Caco-2 (cell line): ENCODE measurements around the gene KRTAP5-2. TPM values are rescaled to one million over a fixed set of nuclear protein-coding genes. Genes with fewer than 3 reads are reported as not detected.

Experiments
- BruUV-seq: library from RNA; stranded (reverse); fragments of 400-500 nt; replicated peaks from 2 replicates; lab custom pipeline; 2021; lab: Mats Ljungman, UMichigan
- CTCF ChIA-PET: fragments of 300-600 bp; sonication (Branson Sonifier 250); formaldehyde crosslinking; loops from one replicate; lab custom pipeline; 2022; ENCODE audit warnings: antibody characterized with exemption; lab: Charles Lee
- POLR2A ChIA-PET: fragments of 300-600 bp; sonication (Branson Sonifier 250); formaldehyde crosslinking; loops from one replicate; lab custom pipeline; 2022; ENCODE audit warnings: antibody characterized with exemption; lab: Charles Lee
- DNase-seq, 2 experiments: peaks; one replicate each; pipeline versions ENCODE4 v3.0.0 to v3.0.0-alpha.2; 2020 to 2022
- H3K27me3 ChIP-seq: replicated peaks from 2 replicates; pipeline ENCODE4 v1.6.0; 2011; ENCODE audit warnings: low read length; ENCODE audit not compliant: control insufficient read depth, insufficient read depth
- H3K36me3 ChIP-seq: 2 replicates; pipeline ENCODE4 v1.5.1; 2011; ENCODE audit warnings: low read length; ENCODE audit not compliant: control insufficient read depth, insufficient read depth
- H3K4me1 ChIP-seq: fragments of 250-450 bp; sonication (Bioruptor Pico); 2 replicates; pipeline ENCODE4 v1.5.1; 2020; ENCODE audit warnings: mild to moderate bottlenecking
- H3K4me3 ChIP-seq: 2 replicates; pipeline ENCODE4 v1.5.1; 2011; ENCODE audit warnings: low read depth, mild to moderate bottlenecking, control low read depth, low read length
- H3K9me3 ChIP-seq: fragments of 250-450 bp; sonication (Bioruptor Pico); 2 replicates; pipeline ENCODE4 v1.5.1; 2020; ENCODE audit warnings: mild to moderate bottlenecking, moderate library complexity
- H3K27ac Mint-ChIP-seq: one replicate; pipeline ENCODE4 v1.8.0; 2022; ENCODE audit warnings: mixed read lengths; ENCODE audit not compliant: unreplicated experiment
- H3K27me3 Mint-ChIP-seq: one replicate; pipeline ENCODE4 v1.8.0; 2022; ENCODE audit warnings: mixed read lengths; ENCODE audit not compliant: insufficient read depth, unreplicated experiment
- H3K36me3 Mint-ChIP-seq: one replicate; pipeline ENCODE4 v1.8.0; 2022; ENCODE audit warnings: mild to moderate bottlenecking, mixed read lengths; ENCODE audit not compliant: insufficient read depth, unreplicated experiment
- H3K4me1 Mint-ChIP-seq: one replicate; pipeline ENCODE4 v1.8.0; 2022; ENCODE audit warnings: low read depth, mixed read lengths; ENCODE audit not compliant: unreplicated experiment
- H3K4me3 Mint-ChIP-seq: one replicate; pipeline ENCODE4 v1.8.0; 2022; ENCODE audit warnings: mild to moderate bottlenecking, moderate library complexity, mixed read lengths; ENCODE audit not compliant: unreplicated experiment
- H3K9me3 Mint-ChIP-seq: one replicate; pipeline ENCODE4 v1.8.0; 2022; ENCODE audit warnings: mixed read lengths; ENCODE audit not compliant: unreplicated experiment
- CTCF ChIP-seq, 2 experiments: fragments of 200-600 bp in 1 of 2; IDR thresholded peaks; 1 replicate in 1 of 2; 2 replicates in 1 of 2; pipeline versions ENCODE4 v1.5.1 to v1.8.0; 2011 to 2022; ENCODE audit warnings: antibody characterized with exemption in 1 of 2, control low read depth in 1 of 2, inconsistent platforms in 1 of 2, low read depth in 1 of 2, low read length in 1 of 2, mild to moderate bottlenecking in 1 of 2, moderate library complexity in 1 of 2; ENCODE audit not compliant: insufficient read depth in 1 of 2, severe bottlenecking in 1 of 2, unreplicated experiment in 1 of 2
- intact Hi-C: fragments of 100-400 bp; cut with micrococcal nuclease; formaldehyde crosslinking; loops from one replicate; pipeline ENCODE4 v1.10.0; 2022; ENCODE audit not compliant: unreplicated experiment
- total RNA-seq: library from RNA; stranded (reverse); gene quantifications from 2 replicates; pipeline ENCODE4 v1.2.3, GENCODE V29; 2022

KRTAP5-2 gene
- total RNA-seq, 1 experiment from 2014 or later, result not detected

- TF ChIP-seq CTCF (IDR thresholded peaks at IDR 0.05; ENCODE audit: insufficient read depth in 1 of 2, low read depth in 1 of 2, low read length in 1 of 2, severe bottlenecking in 1 of 2, unreplicated experiment in 1 of 2), result no peak
- H3K4me1 ChIP-seq, result no peaks in the 10 kb centered on the region
- Mint-ChIP-seq H3K9me3 (peaks cover 1% of the 10 kb centered on the region), H3K27me3 (peaks cover 10% of the 10 kb centered on the region), H3K27ac (no peak within 1 kb of the TSS), H3K36me3 (no peaks in the 10 kb centered on the region), H3K4me1 (peaks cover 5% of the 10 kb centered on the region), H3K4me3 (no peak within 1 kb of the TSS)
- no TSS peak for BruUV-seq
- DNase-seq, result no peak
- H3K9me3 ChIP-seq, result no peaks in the 10 kb centered on the region
- intact Hi-C loops, result no loop called here
- H3K4me3 ChIP-seq, result no peak within 1 kb of the TSS
- no peaks in the 10 kb centered on the region; the same call in 1 of the 2 replicates for H3K27me3 ChIP-seq
- ChIA-PET POLR2A (no interaction called here), CTCF (no interaction called here)
- no peaks in the 10 kb centered on the region for H3K36me3 ChIP-seq
Observed at GRCh38 chr11:1622086-1622485, 24.0 kb upstream of the KRTAP5-2 start, which contains the start of gene KRTAP5-4. Gene KRTAP5-4 (minus strand): TSS chr11:1622138. CDS start chr11:1622093, 45 bp downstream.

GRCh38 chr11:1619449-1619848 is 21.4 kb upstream of the KRTAP5-2 start:
- Histone ChIP-seq H3K9me3 (no peaks in the 10 kb centered on the region), H3K27me3 (no peaks in the 10 kb centered on the region; the same call in 1 of the 2 replicates), H3K4me3 (no peak overlapping the region), H3K4me1 (no peaks in the 10 kb centered on the region), H3K36me3 (no peaks in the 10 kb centered on the region)
- CTCF ChIA-PET, result interaction anchor here (0.6 to 0.9 kb wide), 2 partner anchors 24 to 348 kb away, joined by 3 read pairs; no protein-coding TSS in a partner anchor
- Mint-ChIP-seq H3K27me3 (peaks cover 15% of the 10 kb centered on the region), H3K4me3 (no peak overlapping the region), H3K36me3 (no peaks in the 10 kb centered on the region), H3K4me1 (peaks cover 5% of the 10 kb centered on the region), H3K27ac (no peak overlapping the region), H3K9me3 (peaks cover 22% of the 10 kb centered on the region)
- POLR2A ChIA-PET, result interaction anchor here (0.6 kb wide), 1 partner anchor 152 kb away, joined by 3 read pairs; no protein-coding TSS in a partner anchor
- no TSS peak for BruUV-seq
- DNase-seq, result no peak
- TF ChIP-seq CTCF (IDR thresholded peaks at IDR 0.05; ENCODE audit: insufficient read depth in 1 of 2, low read depth in 1 of 2, low read length in 1 of 2, severe bottlenecking in 1 of 2, unreplicated experiment in 1 of 2), result no peak
- intact Hi-C loops, result no loop called here

- H3K27me3 Mint-ChIP-seq, result peaks cover 18% of the 10 kb centered on the region
- no peak overlapping the region for H3K4me3 ChIP-seq
- DNase-seq, result no peak
- H3K4me1 ChIP-seq, result no peaks in the 10 kb centered on the region
- H3K27ac Mint-ChIP-seq, result no peak overlapping the region
- intact Hi-C loops, result no loop called here
- ChIA-PET POLR2A (no interaction called here), CTCF (no interaction called here)
- H3K4me1 Mint-ChIP-seq, result peaks cover 5% of the 10 kb centered on the region
- H3K36me3 ChIP-seq, result no peaks in the 10 kb centered on the region
- H3K9me3 Mint-ChIP-seq, result peaks cover 32% of the 10 kb centered on the region
- no peak overlapping the region for H3K4me3 Mint-ChIP-seq
- H3K36me3 Mint-ChIP-seq, result no peaks in the 10 kb centered on the region
- TF ChIP-seq CTCF (IDR thresholded peaks at IDR 0.05; ENCODE audit: insufficient read depth in 1 of 2, low read depth in 1 of 2, low read length in 1 of 2, severe bottlenecking in 1 of 2, unreplicated experiment in 1 of 2), result no peak
- BruUV-seq, result no TSS peak
- H3K27me3 ChIP-seq, result no peaks in the 10 kb centered on the region
- H3K9me3 ChIP-seq, result no peaks in the 10 kb centered on the region
Observed at GRCh38 chr11:1618231-1618630, 20.1 kb upstream of the KRTAP5-2 start.
